Panc1 (cell line): ENCODE results near the gene PXN. TPM values are rescaled to one million over a fixed set of nuclear protein-coding genes. Genes with fewer than 3 reads are reported as not detected.

Experiments
- ATAC-seq: fragments of 200-7000 bp; cut with Tn5 transposase; 2 replicates; pipeline ENCODE4 v1.9.1; 2020; ENCODE audit warnings: mild to moderate bottlenecking, moderate library complexity
- BruUV-seq: library from RNA; stranded (reverse); fragments of 400-500 nt; replicated peaks from 2 replicates; lab custom pipeline; 2021; lab: Mats Ljungman, UMichigan
- CTCF ChIA-PET: fragments of 300-600 bp; sonication (Branson Sonifier 250); formaldehyde crosslinking; loops from one replicate; lab custom pipeline; 2022; ENCODE audit warnings: antibody characterized with exemption; lab: Charles Lee
- POLR2A ChIA-PET: fragments of 300-600 bp; sonication (Branson Sonifier 250); formaldehyde crosslinking; loops from one replicate; lab custom pipeline; 2022; ENCODE audit warnings: antibody characterized with exemption; lab: Charles Lee
- DNase-seq: peaks from one replicate; pipeline ENCODE4 v3.0.0-alpha.2; 2010; ENCODE audit warnings: low read depth, low spot score
- H3K27ac ChIP-seq: 2 replicates; pipeline ENCODE4 v1.5.1; 2011; ENCODE audit warnings: mild to moderate bottlenecking, low read length, inconsistent platforms
- H3K27me3 ChIP-seq: fragments of 200-500 bp; sonication (Bioruptor generic); 2 replicates; pipeline ENCODE4 v1.6.0; 2014; ENCODE audit warnings: low read length, inconsistent platforms; ENCODE audit not compliant: control insufficient read depth, insufficient read depth
- H3K36me3 ChIP-seq: fragments of 200-500 bp; sonication (Bioruptor generic); 2 replicates; pipeline ENCODE4 v1.5.1; 2014; ENCODE audit warnings: inconsistent platforms, mild to moderate bottlenecking, low read length, moderate library complexity; ENCODE audit not compliant: control insufficient read depth, insufficient read depth
- H3K4me1 ChIP-seq: 2 replicates; pipeline ENCODE4 v1.5.1; 2011; ENCODE audit warnings: inconsistent platforms, mild to moderate bottlenecking, low read length, moderate library complexity; ENCODE audit not compliant: control insufficient read depth, insufficient read depth
- H3K4me3 ChIP-seq, 2 experiments: 2 replicates each; pipeline ENCODE4 v1.5.1; 2011 to 2012; ENCODE audit warnings: low read depth in 2 of 2, low read length in 2 of 2, mild to moderate bottlenecking in 2 of 2, inconsistent platforms in 1 of 2, moderate library complexity in 1 of 2
- H3K9me3 ChIP-seq: fragments of 200-500 bp; sonication (Bioruptor generic); 2 replicates; pipeline ENCODE4 v1.5.1; 2014; ENCODE audit warnings: low read depth, mild to moderate bottlenecking, inconsistent platforms, low read length, moderate library complexity; ENCODE audit not compliant: control insufficient read depth, insufficient read depth
- CTCF ChIP-seq: fragments of 450-650 bp; IDR thresholded peaks from 2 replicates; pipeline ENCODE4 v1.5.1; 2017; ENCODE audit warnings: mild to moderate bottlenecking
- POLR2AphosphoS5 ChIP-seq: IDR thresholded peaks from 2 replicates; pipeline ENCODE4 v1.6.1; 2012; ENCODE audit warnings: mild to moderate bottlenecking, low read depth, low read length, moderate library complexity
- REST ChIP-seq, 2 experiments: IDR thresholded peaks; 2 replicates each; pipeline ENCODE4 v1.6.1; 2011 to 2012; ENCODE audit warnings: low read depth in 2 of 2, control low read depth in 1 of 2, low read length in 1 of 2, mild to moderate bottlenecking in 1 of 2, moderate library complexity in 1 of 2; ENCODE audit not compliant: insufficient read depth in 1 of 2
- SIN3A ChIP-seq: IDR thresholded peaks from 2 replicates; pipeline ENCODE4 v1.6.1; 2012; ENCODE audit warnings: low read depth, mild to moderate bottlenecking, low read length, moderate library complexity, borderline replicate concordance; ENCODE audit not compliant: insufficient read depth
- TCF7L2 ChIP-seq: IDR thresholded peaks from 2 replicates; pipeline ENCODE4 v1.6.1; 2011; ENCODE audit warnings: mild to moderate bottlenecking, low read depth, low read length, inconsistent platforms
- in situ Hi-C: cut with HindIII; loops from 2 replicates; pipeline ENCODE4 v1.10.0; 2016; ENCODE audit warnings: low sequenced_read_pairs, low pct_unique_long_range_greater_than_20kb
- intact Hi-C: fragments of 100-400 bp; cut with micrococcal nuclease; formaldehyde crosslinking; loops from one replicate; pipeline ENCODE4 v1.10.0; 2022; ENCODE audit not compliant: unreplicated experiment
- total RNA-seq: library from RNA; stranded (reverse); gene quantifications from one replicate; pipeline ENCODE4 v1.2.1, GENCODE V29; 2021; ENCODE audit not compliant: unreplicated experiment

The PXN gene
- total RNA-seq, 1 experiment from 2014 or later: 484 TPM

- CTCF ChIA-PET: no interaction called here
- TF ChIP-seq POLR2AphosphoS5: no peak
- no peak for TF ChIP-seq REST (IDR thresholded peaks at IDR 0.05; ENCODE audit: insufficient read depth in 1 of 2, low read depth in 2 of 2, low read length in 1 of 2)
- no peak for TF ChIP-seq SIN3A
- TF ChIP-seq CTCF: no peak
- TF ChIP-seq TCF7L2: no peak
- Histone ChIP-seq H3K4me1 (no peaks in the 10 kb centered on the region), H3K27ac (no peak overlapping the region), H3K9me3 (no peaks in the 10 kb centered on the region), H3K36me3 (peaks cover 22% of the 10 kb centered on the region), H3K4me3 (no peak overlapping the region), H3K27me3 (no peaks in the 10 kb centered on the region)
- POLR2A ChIA-PET: no interaction called here
- DNase-seq (no peak), ATAC-seq (no peak)
- no TSS peak for BruUV-seq
- intact Hi-C loops: no loop called here
- in situ Hi-C loops: no loop called here
Measured at GRCh38 chr12:120162763-120163162, 102.8 kb downstream of the PXN start.

- ATAC-seq: no peak
- POLR2A ChIA-PET: no interaction called here
- Histone ChIP-seq H3K9me3 (no peaks in the 10 kb centered on the region), H3K4me1 (no peaks in the 10 kb centered on the region), H3K36me3 (peaks cover 22% of the 10 kb centered on the region), H3K4me3 (no peak overlapping the region), H3K27ac (no peak overlapping the region), H3K27me3 (no peaks in the 10 kb centered on the region)
- DNase-seq: no peak
- no TSS peak for BruUV-seq
- in situ Hi-C loops (no loop called here), intact Hi-C loops (no loop called here)
- no peak for TF ChIP-seq POLR2AphosphoS5
- TF ChIP-seq SIN3A: no peak
- TF ChIP-seq TCF7L2: no peak
- no peak for TF ChIP-seq REST (IDR thresholded peaks at IDR 0.05; ENCODE audit: insufficient read depth in 1 of 2, low read depth in 2 of 2, low read length in 1 of 2)
- TF ChIP-seq CTCF: no peak
- CTCF ChIA-PET: no interaction called here
Measured at GRCh38 chr12:120161852-120162251, 103.7 kb downstream of the PXN start.

Other genes with a start within 250 kb of the PXN start
- 62.0 TPM for gene RAB35, start 149.0 kb downstream of the PXN start, total RNA-seq
- 175 TPM for gene GCN1, start 71.0 kb downstream of the PXN start, total RNA-seq
- 2,628 TPM for gene RPLP0, start 64.6 kb downstream of the PXN start, total RNA-seq
- gene RNU4-2, start 26.2 kb upstream of the PXN start, total RNA-seq: 2,061 TPM
- 1,565 TPM for gene RNU4-1, start 27.5 kb upstream of the PXN start, total RNA-seq
- gene SIRT4, start 36.6 kb upstream of the PXN start, total RNA-seq: 1.5 TPM
- 0.69 TPM for gene PLA2G1B, start 62.0 kb upstream of the PXN start, total RNA-seq
- gene MSI1, start 103.4 kb upstream of the PXN start, total RNA-seq: 4.1 TPM
- gene COX6A1, start 172.4 kb upstream of the PXN start, total RNA-seq: 557 TPM
- gene TRIAP1, start 180.7 kb upstream of the PXN start, total RNA-seq: 23.9 TPM
- 34.7 TPM for gene GATC, start 180.7 kb upstream of the PXN start, total RNA-seq
- gene SRSF9, start 204.0 kb upstream of the PXN start, total RNA-seq: 269 TPM
- gene DYNLL1, start 230.4 kb upstream of the PXN start, total RNA-seq: 482 TPM